Neuronal stem cell (in vitro differentiated cells): ENCODE data around the gene ARMC8.

Source experiments
- DNase-seq: peaks from one replicate; pipeline ENCODE4 v3.0.0-alpha.2; 2013; ENCODE audit warnings: low spot score
- H2AFZ ChIP-seq: one replicate; pipeline ENCODE4 v1.6.1; 2013; ENCODE audit warnings: mild to moderate bottlenecking, low read length, inconsistent platforms
- H2AK5ac ChIP-seq: 2 replicates; pipeline ENCODE4 v1.6.1; 2013; ENCODE audit warnings: low read depth, mild to moderate bottlenecking, inconsistent platforms, low read length, moderate library complexity, mixed read lengths
- H2BK120ac ChIP-seq: 2 replicates; pipeline ENCODE4 v1.6.1; 2013; ENCODE audit warnings: low read depth, mild to moderate bottlenecking, inconsistent platforms, low read length, moderate library complexity, mixed read lengths
- H2BK12ac ChIP-seq: one replicate; pipeline ENCODE4 v1.6.1; 2013; ENCODE audit warnings: low read length, inconsistent platforms
- H2BK15ac ChIP-seq: 2 replicates; pipeline ENCODE4 v1.6.1; 2013; ENCODE audit warnings: mild to moderate bottlenecking, low read length, inconsistent platforms, mixed read lengths
- H2BK5ac ChIP-seq: one replicate; pipeline ENCODE4 v1.6.1; 2013; ENCODE audit warnings: inconsistent platforms, mild to moderate bottlenecking, low read length, moderate library complexity
- H3K14ac ChIP-seq: one replicate; pipeline ENCODE4 v1.6.1; 2013; ENCODE audit warnings: low read length, inconsistent platforms
- H3K18ac ChIP-seq: 2 replicates; pipeline ENCODE4 v1.6.1; 2013; ENCODE audit warnings: low read length, inconsistent platforms
- H3K23ac ChIP-seq: 2 replicates; pipeline ENCODE4 v1.6.1; 2013; ENCODE audit warnings: low read depth, mild to moderate bottlenecking, mixed read lengths, low read length, inconsistent platforms; ENCODE audit not compliant: poor library complexity
- H3K27ac ChIP-seq: replicated peaks from 3 replicates; pipeline ENCODE4 v1.5.1; 2013; ENCODE audit warnings: low read length, inconsistent platforms
- H3K27me3 ChIP-seq, 3 experiments: 2 replicates each; pipeline ENCODE4 v1.6.1; 2013; ENCODE audit warnings: low read length in 3 of 3, mild to moderate bottlenecking in 2 of 3, inconsistent platforms in 1 of 3, low read depth in 1 of 3, mixed read lengths in 1 of 3, moderate library complexity in 1 of 3; ENCODE audit not compliant: control insufficient read depth in 3 of 3, insufficient read depth in 3 of 3
- H3K36me3 ChIP-seq, 2 donors: replicated peaks in 1 of 2; 2 replicates each; pipeline ENCODE4 v1.6.1; 2013; ENCODE audit warnings: low read length in 2 of 2; ENCODE audit not compliant: control insufficient read depth in 2 of 2, insufficient read depth in 2 of 2
- H3K4ac ChIP-seq: 2 replicates; pipeline ENCODE4 v1.6.1; 2013; ENCODE audit warnings: inconsistent platforms, mild to moderate bottlenecking, low read length, moderate library complexity
- H3K4me1 ChIP-seq, 2 donors: 1 replicate in 1 of 2; 2 replicates in 1 of 2; pipeline ENCODE4 v1.6.1; 2013; ENCODE audit warnings: low read length in 2 of 2, low read depth in 1 of 2; ENCODE audit not compliant: control insufficient read depth in 2 of 2, insufficient read depth in 1 of 2
- H3K4me2 ChIP-seq: one replicate; pipeline ENCODE4 v1.6.1; 2013; ENCODE audit warnings: mild to moderate bottlenecking, low read length, inconsistent platforms; ENCODE audit not compliant: insufficient read depth, poor library complexity, severe bottlenecking
- H3K4me3 ChIP-seq, 2 donors: 2 replicates each; pipeline ENCODE4 v1.5.1; 2013; ENCODE audit warnings: low read length in 2 of 2, mild to moderate bottlenecking in 2 of 2, inconsistent platforms in 1 of 2, moderate library complexity in 1 of 2
- H3K79me1 ChIP-seq: one replicate; pipeline ENCODE4 v1.6.1; 2013; ENCODE audit warnings: low read depth, mild to moderate bottlenecking, inconsistent platforms, low read length, moderate library complexity
- H3K9ac ChIP-seq: one replicate; pipeline ENCODE4 v1.6.1; 2013; ENCODE audit warnings: mild to moderate bottlenecking, low read depth, low read length, inconsistent platforms; ENCODE audit not compliant: poor library complexity
- H3K9me3 ChIP-seq, 2 donors: replicated peaks in 1 of 2; 2 replicates each; pipeline versions ENCODE3 to v1.6.1; 2013; ENCODE audit warnings: low read length in 2 of 2, mild to moderate bottlenecking in 2 of 2, inconsistent platforms in 1 of 2, low read depth in 1 of 2, mixed read lengths in 1 of 2, moderate library complexity in 1 of 2; ENCODE audit not compliant: control insufficient read depth in 2 of 2, insufficient read depth in 1 of 2
- H4K8ac ChIP-seq: one replicate; pipeline ENCODE4 v1.6.1; 2013; ENCODE audit warnings: low read depth, mild to moderate bottlenecking, inconsistent platforms, low read length, moderate library complexity
- H4K91ac ChIP-seq: one replicate; pipeline ENCODE4 v1.6.1; 2013; ENCODE audit warnings: low read length, low read depth, mild to moderate bottlenecking, inconsistent platforms; ENCODE audit not compliant: poor library complexity
- WGBS, 2 donors: extraction: QIAGEN DNeasy Blood & Tissue Kit; methylation state at CpG; one replicate each; pipeline ENCODE4 v1.1.7; 2013; ENCODE audit warnings: missing lambda C conversion rate in 2 of 2, mixed read lengths in 1 of 2; ENCODE audit not compliant: insufficient read length in 2 of 2, insufficient replicate concordance in 1 of 2; ENCODE audit errors: extremely low coverage in 2 of 2; 5-methylcytosine and 5-hydroxymethylcytosine counted together

The ARMC8 gene

GRCh38 chr3:138282836-138283235 lies 95.7 kb downstream of the ARMC8 start:
- peaks cover 2% of the 10 kb centered on the region for H3K79me1 ChIP-seq
- H3K23ac ChIP-seq = no peak overlapping the region
- H3K27me3 ChIP-seq = no peaks in the 10 kb centered on the region
- H3K18ac ChIP-seq = no peak overlapping the region
- H2AFZ ChIP-seq = no peak overlapping the region
- H3K36me3 ChIP-seq = peaks cover 4 to 49% of the 10 kb centered on the region in 2 donors
- no peak overlapping the region for H3K27ac ChIP-seq
- H2BK120ac ChIP-seq = no peak overlapping the region
- H2BK5ac ChIP-seq = no peak overlapping the region
- H4K91ac ChIP-seq = no peak overlapping the region
- no peak overlapping the region for H3K4me2 ChIP-seq
- H4K8ac ChIP-seq = no peak overlapping the region
- no peak overlapping the region for H3K9ac ChIP-seq
- H2AK5ac ChIP-seq = no peak overlapping the region
- no peak overlapping the region for H3K4ac ChIP-seq
- no peak overlapping the region for H2BK15ac ChIP-seq
- H3K4me3 ChIP-seq = no peak overlapping the region
- WGBS, 2 donors = no CpG with 5 or more reads among the region's 2 CpGs
- H3K9me3 ChIP-seq = no peaks in the 10 kb centered on the region
- H3K4me1 ChIP-seq = no peaks in the 10 kb centered on the region
- DNase-seq = no peak
- no peak overlapping the region for H3K14ac ChIP-seq
- no peak overlapping the region for H2BK12ac ChIP-seq

GRCh38 chr3:138284079-138284478 lies 97.0 kb downstream of the ARMC8 start:
- no peak for DNase-seq
- Histone ChIP-seq H3K4me2 (no peak overlapping the region), H3K79me1 (peaks cover 2% of the 10 kb centered on the region), H3K9ac (no peak overlapping the region), H3K36me3 (peaks cover 4 to 58% of the 10 kb centered on the region in 2 donors), H2BK5ac (no peak overlapping the region), H4K91ac (no peak overlapping the region), H2BK12ac (no peak overlapping the region), H3K27ac (no peak overlapping the region), H3K4me1 (no peaks in the 10 kb centered on the region), H3K9me3 (no peaks in the 10 kb centered on the region), H2BK120ac (no peak overlapping the region), H4K8ac (no peak overlapping the region), H2AFZ (no peak overlapping the region), H3K23ac (no peak overlapping the region), H2BK15ac (no peak overlapping the region), H3K14ac (no peak overlapping the region), H2AK5ac (no peak overlapping the region), H3K27me3 (no peaks in the 10 kb centered on the region), H3K4me3 (no peak overlapping the region), H3K4ac (no peak overlapping the region), H3K18ac (no peak overlapping the region)
- no CpG with 5 or more reads among the region's 1 CpG for WGBS, 2 donors

- Histone ChIP-seq H3K23ac (no peak overlapping the region), H3K27me3 (no peaks in the 10 kb centered on the region), H3K18ac (no peak overlapping the region), H3K79me1 (peaks cover 2% of the 10 kb centered on the region), H4K8ac (no peak overlapping the region), H2AK5ac (no peak overlapping the region), H2BK5ac (no peak overlapping the region), H2AFZ (no peak overlapping the region), H3K27ac (no peak overlapping the region), H3K4me3 (no peak overlapping the region), H3K4me1 (no peaks in the 10 kb centered on the region), H2BK15ac (no peak overlapping the region), H2BK120ac (no peak overlapping the region), H3K36me3 (peaks cover 7 to 63% of the 10 kb centered on the region in 2 donors), H3K4ac (no peak overlapping the region), H3K4me2 (no peak overlapping the region), H4K91ac (no peak overlapping the region), H3K9ac (no peak overlapping the region), H3K9me3 (no peaks in the 10 kb centered on the region), H3K14ac (no peak overlapping the region), H2BK12ac (no peak overlapping the region)
- DNase-seq = no peak
- no CpG with 5 or more reads among the region's 2 CpGs for WGBS, 2 donors
These were observed 97.9 kb downstream of the ARMC8 start for GRCh38 chr3:138284957-138285477.

GRCh38 chr3:138289260-138289659 lies 102.2 kb downstream of the ARMC8 start:
- Histone ChIP-seq H4K91ac (no peak overlapping the region), H3K4ac (no peak overlapping the region), H3K79me1 (no peaks in the 10 kb centered on the region), H3K14ac (no peak overlapping the region), H2BK15ac (no peak overlapping the region), H2BK12ac (no peak overlapping the region), H2AK5ac (no peak overlapping the region), H3K4me1 (no peaks in the 10 kb centered on the region), H4K8ac (no peak overlapping the region), H3K36me3 (peaks cover 18 to 95% of the 10 kb centered on the region in 2 donors), H3K9me3 (no peaks in the 10 kb centered on the region), H3K23ac (no peak overlapping the region), H2AFZ (no peak overlapping the region), H3K4me3 (no peak overlapping the region), H3K4me2 (no peak overlapping the region), H3K9ac (no peak overlapping the region), H3K18ac (no peak overlapping the region), H2BK120ac (no peak overlapping the region), H3K27ac (no peak overlapping the region), H2BK5ac (no peak overlapping the region), H3K27me3 (no peaks in the 10 kb centered on the region)
- DNase-seq = no peak
- WGBS, 2 donors = no CpG with 5 or more reads among the region's 2 CpGs
